Measurements from ENCODE around the gene ZDHHC19.

GRCh38 chr3:196235452-196236122, 24.4 kb upstream of the ZDHHC19 start:
- no peak for TF ChIP-seq CTCF (conservative IDR thresholded peaks at IDR 0.05 in 1 of 2, IDR thresholded peaks at IDR 0.05 in 1 of 2; ENCODE audit: low read depth in 1 of 2, low read length in 2 of 2)
- no peak for TF ChIP-seq EZH2 (IDR thresholded peaks at IDR 0.05; ENCODE audit: low read length, missing control alignments)
